H1 (cell line): ENCODE results near the gene TOMM40. TPM values are rescaled to one million over a fixed set of nuclear protein-coding genes. Genes with fewer than 3 reads are reported as not detected.
A peak's percentile ranks its signal among the peaks of the same experiment; 100 is the strongest.

Experiments
- CTCF ChIA-PET: fragments of 300-600 bp; sonication (Branson Sonifier 250); formaldehyde crosslinking; loops from one replicate; lab custom pipeline; 2021; ENCODE audit not compliant: partially characterized antibody; lab: Charles Lee
- POLR2A ChIA-PET: fragments of 300-600 bp; sonication (Branson Sonifier 250); formaldehyde crosslinking; loops from one replicate; lab custom pipeline; 2021; ENCODE audit warnings: inconsistent platforms; ENCODE audit not compliant: partially characterized antibody; lab: Charles Lee
- DNase-seq, 2 experiments: peaks; one replicate each; pipeline versions ENCODE4 v3.0.0 to v3.0.0-alpha.2; 2010 to 2022; ENCODE audit warnings: low spot score in 2 of 2, low read depth in 1 of 2, mixed read lengths in 1 of 2
- FAIRE-seq: peaks from 2 replicates; lab custom pipeline; 2011; peaks lifted over from hg19 to GRCh38; lab: Jason Lieb, UNC
- H2AFZ ChIP-seq: 2 replicates; pipeline ENCODE4 v1.8.1; 2012; ENCODE audit warnings: low read length, inconsistent platforms
- H2AK5ac ChIP-seq: 2 replicates; pipeline ENCODE4 v1.6.1; 2013; ENCODE audit warnings: low read depth, low read length
- H2BK120ac ChIP-seq: replicated peaks from 2 replicates; pipeline ENCODE3; 2013; ENCODE audit warnings: low read depth, low read length, inconsistent platforms
- H2BK12ac ChIP-seq: 2 replicates; pipeline ENCODE4 v1.6.1; 2013; ENCODE audit warnings: low read depth, low read length
- H2BK15ac ChIP-seq: 2 replicates; pipeline ENCODE4 v1.6.1; 2013; ENCODE audit warnings: low read length
- H2BK20ac ChIP-seq: 2 replicates; pipeline ENCODE4 v1.6.1; 2013; ENCODE audit warnings: low read length
- H2BK5ac ChIP-seq: 2 replicates; pipeline ENCODE4 v1.6.1; 2013; ENCODE audit warnings: low read depth, low read length
- H3K14ac ChIP-seq: 2 replicates; pipeline ENCODE4 v1.6.1; 2013; ENCODE audit warnings: inconsistent platforms; ENCODE audit not compliant: insufficient read length
- H3K18ac ChIP-seq: 2 replicates; pipeline ENCODE4 v1.6.1; 2013; ENCODE audit warnings: low read length; ENCODE audit errors: extremely low read depth
- H3K23ac ChIP-seq: 2 replicates; pipeline ENCODE4 v1.6.1; 2013; ENCODE audit warnings: inconsistent platforms; ENCODE audit not compliant: insufficient read length
- H3K23me2 ChIP-seq: 2 replicates; pipeline ENCODE4 v1.6.1; 2013; ENCODE audit warnings: low read depth, low read length
- H3K27ac ChIP-seq: 2 replicates; pipeline ENCODE4 v1.6.1; 2011; ENCODE audit warnings: low read depth, low read length, inconsistent platforms
- H3K27me3 ChIP-seq, 4 experiments: replicated peaks in 1 of 4; 1 replicate in 1 of 4; 2 replicates in 3 of 4; pipeline versions ENCODE4 v1.6.1 to v1.8.1; 2011 to 2013; ENCODE audit warnings: low read length in 3 of 4, mild to moderate bottlenecking in 3 of 4, inconsistent platforms in 2 of 4, mixed read lengths in 2 of 4, moderate library complexity in 1 of 4; ENCODE audit not compliant: control insufficient read depth in 3 of 4, insufficient read depth in 3 of 4; ENCODE audit errors: extremely low read depth in 1 of 4
- H3K36me3 ChIP-seq, 4 experiments: 2 replicates each; pipeline versions ENCODE4 v1.6.1 to v1.8.1; 2011 to 2013; ENCODE audit warnings: mild to moderate bottlenecking in 4 of 4, low read length in 3 of 4, moderate library complexity in 2 of 4, control low read depth in 1 of 4, inconsistent platforms in 1 of 4; ENCODE audit not compliant: insufficient read depth in 4 of 4, control insufficient read depth in 2 of 4
- H3K4ac ChIP-seq: replicated peaks from 2 replicates; pipeline ENCODE3; 2013; ENCODE audit warnings: low read length, low read depth, mixed read lengths, inconsistent platforms; ENCODE audit not compliant: insufficient read length
- H3K4me1 ChIP-seq, 4 experiments: replicated peaks in 1 of 4; 1 replicate in 1 of 4; 2 replicates in 3 of 4; pipeline versions ENCODE4 v1.6.1 to v1.8.1; 2011 to 2013; ENCODE audit warnings: low read length in 3 of 4, inconsistent platforms in 2 of 4, mixed read lengths in 1 of 4; ENCODE audit not compliant: insufficient read depth in 4 of 4, control insufficient read depth in 3 of 4
- H3K4me2 ChIP-seq, 2 experiments: 2 replicates each; pipeline versions ENCODE4 v1.6.1 to v1.8.1; 2011 to 2013; ENCODE audit warnings: low read depth in 2 of 2, low read length in 2 of 2, control low read depth in 1 of 2, inconsistent platforms in 1 of 2, mild to moderate bottlenecking in 1 of 2; ENCODE audit not compliant: insufficient read depth in 1 of 2
- H3K4me3 ChIP-seq, 4 experiments: fragments of 200-600, 300-600 bp in 1 of 4; sonication (generic), shearing (Covaris generic), sonication (Bioruptor Twin) in 1 of 4; 2 replicates each; pipeline versions ENCODE4 v1.5.1 to v1.8.1; 2011 to 2016; ENCODE audit warnings: low read length in 4 of 4, low read depth in 3 of 4, control low read depth in 2 of 4, inconsistent platforms in 2 of 4, mild to moderate bottlenecking in 2 of 4, mixed read lengths in 1 of 4, moderate library complexity in 1 of 4; ENCODE audit not compliant: insufficient read depth in 2 of 4; ENCODE audit errors: extremely low read depth in 1 of 4
- H3K56ac ChIP-seq: replicated peaks from 2 replicates; pipeline ENCODE3; 2013; ENCODE audit warnings: low read depth, mild to moderate bottlenecking, mixed read lengths, low read length, inconsistent platforms; ENCODE audit not compliant: insufficient read length
- H3K79me1 ChIP-seq: 2 replicates; pipeline ENCODE4 v1.6.1; 2013; ENCODE audit warnings: low read depth, low read length, control low read depth
- H3K79me2 ChIP-seq, 2 experiments: 2 replicates each; pipeline versions ENCODE4 v1.6.1 to v1.8.1; 2012 to 2013; ENCODE audit warnings: low read length in 2 of 2, mild to moderate bottlenecking in 2 of 2, inconsistent platforms in 1 of 2; ENCODE audit not compliant: insufficient read depth in 2 of 2, control insufficient read depth in 1 of 2
- H3K9ac ChIP-seq, 4 experiments: replicated peaks in 1 of 4; 1 replicate in 1 of 4; 2 replicates in 3 of 4; pipeline versions ENCODE4 v1.6.1 to v1.8.1; 2011 to 2013; ENCODE audit warnings: low read depth in 3 of 4, low read length in 3 of 4, control low read depth in 2 of 4, mild to moderate bottlenecking in 2 of 4, moderate library complexity in 2 of 4, inconsistent platforms in 1 of 4; ENCODE audit errors: extremely low read depth in 1 of 4
- H3K9me3 ChIP-seq, 2 experiments: 2 replicates each; pipeline versions ENCODE4 v1.6.1 to v1.8.1; 2012 to 2013; ENCODE audit warnings: mild to moderate bottlenecking in 2 of 2, moderate library complexity in 2 of 2, control low read depth in 1 of 2, inconsistent platforms in 1 of 2, low read depth in 1 of 2, low read length in 1 of 2, mixed read lengths in 1 of 2; ENCODE audit not compliant: insufficient read depth in 2 of 2
- H4K20me1 ChIP-seq, 2 experiments: replicated peaks in 1 of 2; 2 replicates each; pipeline versions ENCODE3 to v1.8.1; 2011 to 2013; ENCODE audit warnings: inconsistent platforms in 2 of 2, low read length in 2 of 2, mild to moderate bottlenecking in 1 of 2; ENCODE audit not compliant: insufficient read depth in 2 of 2, control insufficient read depth in 1 of 2
- H4K5ac ChIP-seq: 2 replicates; pipeline ENCODE4 v1.6.1; 2013; ENCODE audit warnings: low read length, low read depth, mixed read lengths, inconsistent platforms; ENCODE audit not compliant: insufficient read length
- H4K8ac ChIP-seq: 2 replicates; pipeline ENCODE4 v1.8.0; 2013; ENCODE audit warnings: mild to moderate bottlenecking, moderate library complexity, low read length, inconsistent platforms; ENCODE audit not compliant: insufficient read depth; ENCODE audit errors: extremely low read depth
- H4K91ac ChIP-seq: replicated peaks from 2 replicates; pipeline ENCODE3; 2013; ENCODE audit warnings: low read length, mixed read lengths, inconsistent platforms; ENCODE audit not compliant: insufficient read length
- ASH2L ChIP-seq: fragments of 200-600, 300-600 bp; sonication (generic); IDR thresholded peaks from one replicate; pipeline ENCODE4 v1.7.1; 2017; ENCODE audit warnings: low read length
- BACH1 ChIP-seq: IDR thresholded peaks from 2 replicates; pipeline ENCODE4 v1.6.1; 2012; ENCODE audit warnings: low read length, improper control_type of control experiment
- CTCF ChIP-seq, 3 experiments: IDR thresholded peaks; 1 replicate in 2 of 3; 2 replicates in 1 of 3; pipeline versions ENCODE4 v1.5.1 to v1.6.1; 2011; ENCODE audit warnings: low read length in 3 of 3, mild to moderate bottlenecking in 3 of 3, inconsistent platforms in 2 of 3, low read depth in 1 of 3, moderate library complexity in 1 of 3; ENCODE audit not compliant: insufficient read depth in 1 of 3; ENCODE audit errors: control extremely low read depth in 1 of 3
- JUND ChIP-seq: IDR thresholded peaks from 2 replicates; pipeline ENCODE4 v1.6.1; 2011; ENCODE audit warnings: mild to moderate bottlenecking, improper control_type of control experiment, low read length
- RAD21 ChIP-seq, 2 experiments: IDR thresholded peaks in 1 of 2; conservative IDR thresholded peaks in 1 of 2; 2 replicates each; pipeline ENCODE4 v1.6.1; 2011; ENCODE audit warnings: low read depth in 2 of 2, low read length in 2 of 2, improper control_type of control experiment in 1 of 2, inconsistent platforms in 1 of 2, mild to moderate bottlenecking in 1 of 2, moderate library complexity in 1 of 2
- WGBS, 2 experiments: shearing (Covaris generic) in 1 of 2; methylation state at CpG; one replicate each; pipeline versions ENCODE4 v1.1.6 to v1.1.7; 2013 to 2015; ENCODE audit warnings: low lambda C conversion rate in 2 of 2, mixed read lengths in 2 of 2, inconsistent platforms in 1 of 2, low coverage in 1 of 2, missing lambda C conversion rate in 1 of 2; ENCODE audit not compliant: insufficient replicate concordance in 2 of 2, insufficient coverage in 1 of 2, insufficient read length in 1 of 2; ENCODE audit errors: extremely low coverage in 1 of 2, missing lambda C conversion rate in 1 of 2; 5-methylcytosine and 5-hydroxymethylcytosine counted together
- polyA plus RNA-seq, 7 experiments: library from polyadenylated mRNA; depleted of rRNA in 3 of 7; stranded (reverse) in 5 of 7; unstranded in 2 of 7; fragments of >200 nt in 5 of 7; fragments of 200-250 nt in 2 of 7; gene quantifications; 1 replicate in 5 of 7; 2 replicates in 1 of 7; 4 replicates in 1 of 7; pipeline versions ENCODE4 v1.2.1 to v1.2.3, GENCODE V29; 2011 to 2013; ENCODE audit warnings: missing spikeins in 2 of 7, mixed read lengths in 2 of 7
- total RNA-seq: library from RNA; stranded (reverse); fragmentation: NEBNext Ultra II Directional; extraction: Animal tissue kit (Norgen Biotek cat#: 25700); gene quantifications from 2 replicates; pipeline ENCODE4 v1.2.1, GENCODE V29; 2021

TOMM40 gene
- total and polyA plus RNA-seq, 2 of the 8 experiments (the other 6 are each of a cell fraction or from before 2014, with no cell fraction given): 154 to 179 TPM

DNA sequence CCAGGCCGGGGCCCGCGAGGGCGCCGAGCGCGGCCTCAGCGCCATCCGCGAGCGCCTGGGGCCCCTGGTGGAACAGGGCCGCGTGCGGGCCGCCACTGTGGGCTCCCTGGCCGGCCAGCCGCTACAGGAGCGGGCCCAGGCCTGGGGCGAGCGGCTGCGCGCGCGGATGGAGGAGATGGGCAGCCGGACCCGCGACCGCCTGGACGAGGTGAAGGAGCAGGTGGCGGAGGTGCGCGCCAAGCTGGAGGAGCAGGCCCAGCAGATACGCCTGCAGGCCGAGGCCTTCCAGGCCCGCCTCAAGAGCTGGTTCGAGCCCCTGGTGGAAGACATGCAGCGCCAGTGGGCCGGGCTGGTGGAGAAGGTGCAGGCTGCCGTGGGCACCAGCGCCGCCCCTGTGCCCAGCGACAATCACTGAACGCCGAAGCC lies 17.8 kb downstream of the TOMM40 start:
- Histone ChIP-seq H3K27ac (no peak overlapping the region), H3K18ac (no peak overlapping the region), H4K8ac (no peak overlapping the region), H2BK20ac (no peak overlapping the region), H4K20me1 (peaks cover 0 to 17% of the 10 kb centered on the region in 2 experiments), H3K14ac (no peak overlapping the region), H3K9me3 (no peaks in the 10 kb centered on the region), H3K4me2 (no peak overlapping the region), H2AK5ac (no peak overlapping the region), H2AFZ (no peak overlapping the region), H3K9ac (no peak overlapping the region), H2BK15ac (no peak overlapping the region), H2BK5ac (no peak overlapping the region), H3K4ac (no peak overlapping the region), H4K5ac (no peak overlapping the region), H3K79me2 (peaks cover 0 to 11% of the 10 kb centered on the region in 2 experiments; a peak in 1 of 4 replicates), H3K4me1 (peaks cover under 1 to 16% (median 7%) of the 10 kb centered on the region in 4 experiments), H2BK12ac (no peak overlapping the region), H3K23ac (no peak overlapping the region), H3K79me1 (no peaks in the 10 kb centered on the region; the same call in 1 of the 2 replicates), H2BK120ac (no peak overlapping the region), H3K27me3 (no peaks in the 10 kb centered on the region), H3K23me2 (peaks cover 3% of the 10 kb centered on the region; the same call in 1 of the 2 replicates), H3K56ac (no peak overlapping the region), H3K36me3 (peaks cover 9 to 27% (median 19%) of the 10 kb centered on the region in 4 experiments; a peak in 7 of 8 replicates), H4K91ac (no peak overlapping the region), H3K4me3 (no peak overlapping the region)
- FAIRE-seq: no peak
- TF ChIP-seq JUND: no peak
- no peak for TF ChIP-seq BACH1
- no peak for TF ChIP-seq ASH2L
- peak in 1 of 3 experiments; percentile 0; a peak in 1 of 4 replicates for TF ChIP-seq CTCF (IDR thresholded peaks at IDR 0.05; ENCODE audit: control extremely low read depth in 1 of 3, insufficient read depth in 1 of 3, low read depth in 1 of 3, low read length in 3 of 3)
- no peak for TF ChIP-seq RAD21 (IDR thresholded peaks at IDR 0.05 in 1 of 2, conservative IDR thresholded peaks at IDR 0.05 in 1 of 2; ENCODE audit: low read depth in 2 of 2, low read length in 2 of 2)
- POLR2A ChIA-PET: interaction anchor here (0.6 to 12.3 kb wide), 10 partner anchors 9 to 104 kb away, joined by 3 to 247 read pairs (median 4); partner anchors contain the start of genes CLPTM1 and TOMM40
- no peak for DNase-seq
- 94% methylated on average over 44 of the region's 44 CpGs; no CpG with 5 or more reads in 1 of the 2 experiments for WGBS, 2 experiments
- CTCF ChIA-PET: interaction anchor here (0.9 to 15.2 kb wide), 6 partner anchors 16 to 1705 kb away, joined by 3 to 201 read pairs (median 4); partner anchors contain the start of gene CLPTM1
